ENCODE results near the gene CCDC148.
"Not testable (repeated sequence)": the region's sequence is repeated elsewhere in the genome, so short reads cannot be mapped to it uniquely, and the experiment has no call there.

CCDC148 gene

GRCh38 chr2:158273791-158274190 lies 182.8 kb downstream of the CCDC148 start:
- DNase-seq, result no peak

GRCh38 chr2:158270536-158270935 lies 186.0 kb downstream of the CCDC148 start:
- DNase-seq, result no peak

GRCh38 chr2:158269143-158269542 lies 187.4 kb downstream of the CCDC148 start:
- DNase-seq, result no peak

- no peak for DNase-seq
Observed at GRCh38 chr2:158266111-158266510, 190.4 kb downstream of the CCDC148 start.

GRCh38 chr2:158255257-158255656 lies 201.3 kb downstream of the CCDC148 start:
- no peak for DNase-seq

- no peak for DNase-seq
Observed at GRCh38 chr2:158253170-158253569, 203.4 kb downstream of the CCDC148 start.

- no peak for DNase-seq
Observed at GRCh38 chr2:158251356-158251755, 205.2 kb downstream of the CCDC148 start.

GRCh38 chr2:158243392-158243791 lies 213.2 kb downstream of the CCDC148 start:
- no peak for DNase-seq

GRCh38 chr2:158242280-158242679 lies 214.3 kb downstream of the CCDC148 start:
- no peak for DNase-seq

- no peak for DNase-seq
Observed at GRCh38 chr2:158240975-158241374, 215.6 kb downstream of the CCDC148 start.

GRCh38 chr2:158239271-158239670 lies 217.3 kb downstream of the CCDC148 start:
- no peak for DNase-seq

- DNase-seq, result no peak
Observed at GRCh38 chr2:158234497-158234896, 222.1 kb downstream of the CCDC148 start.

GRCh38 chr2:158232476-158232875 lies 224.1 kb downstream of the CCDC148 start:
- no peak for DNase-seq

GRCh38 chr2:158228943-158229508 lies 227.5 kb downstream of the CCDC148 start:
- DNase-seq, result peak; percentile 36

GRCh38 chr2:158223066-158223465 lies 233.5 kb downstream of the CCDC148 start:
- not testable (repeated sequence) for DNase-seq

GRCh38 chr2:158221063-158222020 lies 235.2 kb downstream of the CCDC148 start:
- no peak for DNase-seq

GRCh38 chr2:158217593-158217992 lies 239.0 kb downstream of the CCDC148 start:
- peak; percentile 86 for DNase-seq

GRCh38 chr2:158214431-158214830 lies 242.1 kb downstream of the CCDC148 start:
- peak; percentile 96 for DNase-seq

GRCh38 chr2:158213773-158214172 lies 242.8 kb downstream of the CCDC148 start:
- DNase-seq, result no peak

- no peak for DNase-seq
Observed at GRCh38 chr2:158212301-158212700, 244.3 kb downstream of the CCDC148 start.

GRCh38 chr2:158211502-158211901 lies 245.1 kb downstream of the CCDC148 start:
- no peak for DNase-seq

- no peak for DNase-seq
Observed at GRCh38 chr2:158207354-158207753, 249.2 kb downstream of the CCDC148 start.

- no peak for DNase-seq
Observed at GRCh38 chr2:158205215-158205614, 251.3 kb downstream of the CCDC148 start.

GRCh38 chr2:158204741-158205165 lies 251.8 kb downstream of the CCDC148 start:
- no peak for DNase-seq

Measured in MV-4-11 (cell line).